AG09309 (cell line): ENCODE results near the gene SP5.

Experiments used
- DNase-seq: peaks from one replicate; pipeline ENCODE4 v3.0.0-alpha.2; 2010; ENCODE audit warnings: low read depth
- H3K4me3 ChIP-seq: 2 replicates; pipeline ENCODE4 v1.5.1; 2011; ENCODE audit warnings: mild to moderate bottlenecking, low read depth, low read length, moderate library complexity; ENCODE audit not compliant: control insufficient read depth
- TF ChIP-seq, protein P1 (sequence below): IDR thresholded peaks from 2 replicates; pipeline ENCODE4 v1.5.1; 2011; ENCODE audit warnings: mild to moderate bottlenecking, low read depth, low read length, inconsistent platforms; ENCODE audit not compliant: insufficient read depth, control insufficient read depth; ENCODE audit errors: missing control alignments

SP5 gene

GRCh38 chr2:170739048-170739447 is 23.9 kb downstream of the SP5 start:
- H3K4me3 ChIP-seq: no peak overlapping the region
- TF ChIP-seq, protein P1, sequence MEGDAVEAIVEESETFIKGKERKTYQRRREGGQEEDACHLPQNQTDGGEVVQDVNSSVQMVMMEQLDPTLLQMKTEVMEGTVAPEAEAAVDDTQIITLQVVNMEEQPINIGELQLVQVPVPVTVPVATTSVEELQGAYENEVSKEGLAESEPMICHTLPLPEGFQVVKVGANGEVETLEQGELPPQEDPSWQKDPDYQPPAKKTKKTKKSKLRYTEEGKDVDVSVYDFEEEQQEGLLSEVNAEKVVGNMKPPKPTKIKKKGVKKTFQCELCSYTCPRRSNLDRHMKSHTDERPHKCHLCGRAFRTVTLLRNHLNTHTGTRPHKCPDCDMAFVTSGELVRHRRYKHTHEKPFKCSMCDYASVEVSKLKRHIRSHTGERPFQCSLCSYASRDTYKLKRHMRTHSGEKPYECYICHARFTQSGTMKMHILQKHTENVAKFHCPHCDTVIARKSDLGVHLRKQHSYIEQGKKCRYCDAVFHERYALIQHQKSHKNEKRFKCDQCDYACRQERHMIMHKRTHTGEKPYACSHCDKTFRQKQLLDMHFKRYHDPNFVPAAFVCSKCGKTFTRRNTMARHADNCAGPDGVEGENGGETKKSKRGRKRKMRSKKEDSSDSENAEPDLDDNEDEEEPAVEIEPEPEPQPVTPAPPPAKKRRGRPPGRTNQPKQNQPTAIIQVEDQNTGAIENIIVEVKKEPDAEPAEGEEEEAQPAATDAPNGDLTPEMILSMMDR: no peak
- DNase-seq: peak; percentile 82

DNA sequence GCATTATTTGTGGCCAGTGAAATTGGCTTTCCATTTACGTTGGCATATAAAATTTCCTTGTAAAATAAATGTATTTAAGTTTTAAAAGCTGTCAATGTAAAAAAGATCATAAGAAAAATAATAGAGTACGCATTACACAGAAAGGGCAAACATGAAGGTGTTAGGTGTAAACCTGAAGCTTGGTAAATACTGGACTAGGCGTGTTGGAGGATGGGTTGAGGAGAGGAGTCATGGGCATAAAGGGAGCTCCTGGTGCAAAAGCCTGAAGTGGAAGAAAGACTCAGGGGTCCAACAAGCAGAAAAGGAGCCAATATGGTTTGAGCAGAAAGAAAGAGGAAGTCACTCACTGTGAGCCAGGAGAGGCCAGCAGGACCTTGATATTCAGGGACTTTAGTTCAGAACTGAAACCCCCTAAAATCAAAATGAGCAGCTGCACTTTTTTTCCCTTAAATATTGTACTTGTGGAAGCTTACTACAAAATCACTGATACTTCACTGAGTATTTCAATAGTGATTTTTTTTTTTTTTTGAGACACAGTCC is 24.4 kb downstream of the SP5 start:
- DNase-seq: no peak
- H3K4me3 ChIP-seq: no peak overlapping the region
- TF ChIP-seq, protein P1: no peak

GRCh38 chr2:170740660-170741059 is 25.5 kb downstream of the SP5 start:
- TF ChIP-seq, protein P1: no peak
- no peak overlapping the region for H3K4me3 ChIP-seq
- DNase-seq: no peak

- TF ChIP-seq, protein P1: no peak
- DNase-seq: no peak
- H3K4me3 ChIP-seq: no peak overlapping the region
Observed at GRCh38 chr2:170742000-170742399, 26.9 kb downstream of the SP5 start.

- DNase-seq: no peak
- no peak overlapping the region for H3K4me3 ChIP-seq
- TF ChIP-seq, protein P1: no peak
Observed at GRCh38 chr2:170742896-170743529, 27.9 kb downstream of the SP5 start.

GRCh38 chr2:170743530-170744239 is 28.5 kb downstream of the SP5 start:
- TF ChIP-seq, protein P1: no peak
- no peak for DNase-seq
- H3K4me3 ChIP-seq: no peak overlapping the region
